Measurements from ENCODE around the gene PPP2R2D.
A peak's percentile ranks its signal among the peaks of the same experiment; 100 is the strongest.
"Not testable (repeated sequence)": the region's sequence is repeated elsewhere in the genome, so short reads cannot be mapped to it uniquely, and the experiment has no call there.

Gene PPP2R2D

DNA sequence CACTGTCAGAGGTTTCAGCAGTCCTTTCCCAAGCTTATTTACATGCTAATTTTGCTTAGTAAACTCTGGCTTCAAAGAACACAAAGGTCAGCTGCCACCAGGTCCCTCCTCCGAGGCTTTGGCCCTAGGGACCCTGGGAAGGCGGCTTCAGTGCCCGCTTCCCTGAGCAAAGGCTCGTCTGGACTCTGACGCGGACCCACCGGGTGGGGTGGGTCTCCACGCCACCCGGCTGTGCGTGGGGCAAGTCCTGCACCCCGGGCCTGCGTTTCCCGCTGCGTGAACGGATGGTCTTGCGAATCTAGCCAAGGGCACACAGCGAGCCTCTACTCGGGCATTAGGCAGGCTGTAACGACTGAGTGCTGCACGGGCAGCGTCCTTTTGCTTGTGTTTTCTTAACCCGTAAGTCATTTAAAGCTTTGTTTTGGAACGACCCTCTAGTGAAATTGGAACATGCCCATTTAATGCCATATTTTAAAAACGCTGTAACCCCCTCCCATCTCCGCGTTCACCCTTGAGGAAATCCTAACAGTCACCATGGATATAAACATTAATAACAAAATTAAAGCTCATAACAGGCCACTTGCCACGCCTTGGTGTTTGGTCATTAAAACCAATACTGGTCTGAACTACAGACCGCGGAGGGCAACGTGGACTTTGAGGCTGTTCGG, 80.1 kb downstream of the PPP2R2D start:
- H3K27ac Mint-ChIP-seq, result peak overlapping the region; percentile 69
- peaks cover 52% of the 10 kb centered on the region for H3K4me1 Mint-ChIP-seq
- H3K4me3 Mint-ChIP-seq, result peak overlapping the region; percentile 90
- H3K36me3 Mint-ChIP-seq (ENCODE audit: low read depth), result peaks cover 17% of the 10 kb centered on the region
- peaks cover 1% of the 10 kb centered on the region for H3K27me3 Mint-ChIP-seq
- peak; percentile 20 for DNase-seq
- ATAC-seq, result no peak
- no peaks in the 10 kb centered on the region for H3K9me3 Mint-ChIP-seq

DNA sequence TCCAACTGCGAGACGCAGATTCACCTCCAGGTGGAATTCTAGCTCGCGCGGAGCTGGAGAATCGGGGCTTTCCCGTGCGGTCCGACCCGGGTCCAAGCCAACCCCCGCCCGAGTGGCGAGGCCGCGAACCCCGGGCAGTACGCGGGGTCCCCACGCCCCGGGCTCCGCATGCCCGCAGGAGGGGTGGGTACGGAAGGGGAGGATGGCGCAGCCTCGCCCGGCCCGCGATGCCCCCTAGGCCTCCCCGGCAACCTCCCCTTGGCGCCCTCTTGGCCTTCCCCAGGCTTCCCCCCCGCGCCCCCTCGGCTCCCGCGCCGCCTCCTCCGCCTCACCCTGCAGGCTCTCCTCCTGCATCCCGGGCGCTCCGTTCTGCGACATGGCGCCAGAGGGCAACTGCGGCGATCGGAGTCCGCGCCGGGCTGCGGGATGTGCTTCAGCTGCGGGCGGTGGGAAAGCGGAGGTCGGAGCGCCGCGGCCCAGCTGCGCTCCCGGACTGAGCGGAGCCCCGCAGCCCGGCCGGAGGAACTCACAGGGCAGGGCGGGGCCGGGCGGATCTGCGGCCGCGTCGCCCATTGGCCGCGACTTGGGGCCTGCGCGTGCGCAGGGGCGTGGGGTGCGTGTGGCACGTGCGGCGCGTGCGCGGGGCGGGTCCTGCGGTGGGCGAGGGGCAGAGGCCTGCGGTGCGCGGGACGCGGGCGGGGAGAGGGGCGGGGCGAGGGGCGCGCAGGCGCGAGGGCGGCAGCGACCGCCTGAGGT, 80.8 kb downstream of the PPP2R2D start, which contains the start of gene BNIP3:
BNIP3 (minus strand) TSS at position 495 of the 756 bp plus-strand sequence; CDS start at position 378, 117 bp downstream.
- Mint-ChIP-seq H3K9me3 (no peaks in the 10 kb centered on the region), H3K4me3 (peak within 1 kb of the TSS; percentile 90), H3K27ac (peak within 1 kb of the TSS; percentile 73), H3K27me3 (peaks cover 3% of the 10 kb centered on the region), H3K36me3 (ENCODE audit: low read depth) (peaks cover 17% of the 10 kb centered on the region), H3K4me1 (peaks cover 45% of the 10 kb centered on the region)
- ATAC-seq (peak; percentile 90), DNase-seq (peak; percentile 97)

DNA sequence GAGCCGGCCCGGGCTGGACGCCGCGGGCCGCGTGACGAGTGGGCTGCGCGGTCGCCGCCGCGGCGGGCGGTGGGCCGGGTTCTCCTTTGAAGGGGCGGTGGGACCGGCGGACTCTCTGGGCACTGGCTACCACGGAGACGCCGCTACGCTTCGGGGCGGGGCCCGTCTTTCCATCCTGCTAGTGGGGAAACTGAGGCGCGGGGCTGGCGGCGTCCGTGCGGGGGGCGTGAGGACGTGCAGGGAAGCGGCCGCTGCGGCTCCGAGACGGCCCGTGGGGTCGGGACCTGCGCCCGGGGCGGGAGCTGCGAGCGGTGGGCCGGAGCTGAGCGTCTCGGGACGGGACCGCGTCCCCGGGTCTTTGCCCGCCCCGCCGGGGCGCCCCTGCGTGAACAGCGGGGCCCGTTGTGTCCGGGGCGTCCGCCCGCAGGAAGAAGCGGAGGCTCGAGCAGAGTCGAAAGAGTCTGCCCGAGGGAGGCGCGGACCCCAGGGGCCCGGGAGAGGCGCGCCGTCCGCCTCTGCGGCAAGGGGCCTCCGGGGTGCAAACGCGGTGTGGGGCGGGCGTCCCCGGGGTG, 81.5 kb downstream of the PPP2R2D start:
- Mint-ChIP-seq H3K9me3 (no peaks in the 10 kb centered on the region), H3K4me1 (peaks cover 40% of the 10 kb centered on the region), H3K4me3 (peak overlapping the region; percentile 63), H3K27ac (no peak overlapping the region), H3K36me3 (ENCODE audit: low read depth) (peaks cover 14% of the 10 kb centered on the region), H3K27me3 (peaks cover 3% of the 10 kb centered on the region)
- peak; percentile 19 for DNase-seq
- ATAC-seq, result peak; percentile 13

DNA sequence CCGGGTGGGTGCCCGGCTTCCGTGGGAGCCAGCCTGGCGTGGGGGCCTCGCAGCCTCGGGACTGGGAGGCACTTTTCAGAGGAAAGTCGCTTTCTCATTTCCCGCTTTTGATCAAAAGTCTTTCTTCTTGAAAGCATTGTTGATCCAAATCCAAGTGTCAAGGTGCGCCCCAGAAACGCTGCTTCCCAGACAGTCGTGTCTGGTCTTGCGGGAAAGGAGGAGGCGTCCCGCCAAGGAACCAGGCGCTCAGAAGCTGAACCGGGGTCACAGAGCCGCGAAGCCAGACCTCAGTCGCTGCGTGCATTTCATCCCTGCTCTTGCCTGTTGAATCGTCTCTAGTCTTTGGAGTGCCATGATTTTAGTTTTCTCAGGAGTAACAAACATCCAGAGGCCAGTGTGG, 82.0 kb downstream of the PPP2R2D start:
- ATAC-seq, result no peak
- peaks cover 9% of the 10 kb centered on the region for H3K36me3 Mint-ChIP-seq (ENCODE audit: low read depth)
- no peaks in the 10 kb centered on the region for H3K9me3 Mint-ChIP-seq
- H3K4me3 Mint-ChIP-seq, result peak overlapping the region; percentile 72
- peak overlapping the region; percentile 20 for H3K27ac Mint-ChIP-seq
- H3K4me1 Mint-ChIP-seq, result peaks cover 35% of the 10 kb centered on the region
- H3K27me3 Mint-ChIP-seq, result peaks cover 3% of the 10 kb centered on the region
- DNase-seq, result no peak

DNA sequence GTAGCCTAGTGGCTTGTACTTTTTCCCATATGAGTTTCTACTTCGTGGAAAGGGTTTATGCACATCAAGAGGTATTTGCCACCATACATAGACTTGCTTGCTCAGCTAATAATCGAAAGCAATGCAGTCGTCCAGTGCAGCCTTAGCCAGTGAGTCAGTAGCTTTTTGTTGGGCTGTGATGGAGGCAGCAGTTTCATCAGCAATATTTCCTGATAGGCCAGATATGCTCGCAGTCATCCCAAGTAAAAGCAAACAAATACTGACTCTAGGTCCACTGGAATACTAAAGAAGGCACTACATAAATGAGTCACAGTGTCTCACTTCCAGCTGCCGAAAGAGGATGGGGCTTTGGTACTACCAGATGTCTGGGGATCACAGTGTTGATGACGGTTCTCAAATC, 83.0 kb downstream of the PPP2R2D start:
- Mint-ChIP-seq H3K27ac (peak overlapping the region; percentile 20), H3K9me3 (no peaks in the 10 kb centered on the region)

DNA sequence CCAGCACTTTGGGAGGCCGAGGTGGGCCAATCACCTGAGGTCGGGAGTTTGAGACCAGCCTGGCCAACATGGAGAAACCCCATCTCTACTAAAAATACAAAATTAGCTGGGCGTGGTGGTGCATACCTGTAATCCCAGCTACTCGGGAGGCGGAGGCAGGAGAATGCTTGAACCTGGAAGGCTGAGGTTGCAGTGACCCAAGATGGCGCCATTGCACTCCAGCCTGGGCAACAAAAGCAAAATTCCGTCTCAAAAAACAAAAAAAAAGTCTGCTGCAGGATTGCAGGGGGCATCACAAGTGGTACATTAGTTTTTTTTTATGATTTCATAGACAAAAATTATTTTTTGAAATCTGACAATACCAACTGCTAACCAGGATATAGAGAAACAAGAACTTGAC, 86.0 kb downstream of the PPP2R2D start:
- not testable (repeated sequence) for ATAC-seq; H3K4me3 Mint-ChIP-seq; H3K9me3 Mint-ChIP-seq; H3K4me1 Mint-ChIP-seq; DNase-seq; H3K36me3 Mint-ChIP-seq (ENCODE audit: low read depth); H3K27me3 Mint-ChIP-seq; H3K27ac Mint-ChIP-seq

More for the DNA sequence above, 83.0 kb downstream of the PPP2R2D start:
- peaks cover 8% of the 10 kb centered on the region for H3K36me3 Mint-ChIP-seq (ENCODE audit: low read depth)
- H3K4me1 Mint-ChIP-seq, result peaks cover 27% of the 10 kb centered on the region
- ATAC-seq (no peak), DNase-seq (no peak)
- peak overlapping the region; percentile 72 for H3K4me3 Mint-ChIP-seq
- H3K27me3 Mint-ChIP-seq, result peaks cover 3% of the 10 kb centered on the region

DNA sequence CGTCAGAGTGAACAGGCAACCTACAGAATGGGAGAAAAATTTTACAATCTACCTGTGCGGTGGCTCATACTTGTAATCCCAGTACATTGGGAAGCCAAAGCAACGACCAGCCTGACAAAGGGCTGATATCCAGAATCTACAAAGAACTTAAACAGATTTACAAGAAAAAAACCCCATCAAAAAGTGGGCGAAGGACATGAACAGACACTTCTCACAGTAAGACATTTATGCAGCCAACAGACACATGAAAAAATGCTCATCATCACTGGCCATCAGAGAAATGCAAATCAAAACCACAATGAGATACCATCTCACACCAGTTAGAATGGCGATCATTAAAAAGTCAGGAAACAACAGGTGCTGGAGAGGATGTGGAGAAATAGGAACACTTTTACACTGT, 86.5 kb downstream of the PPP2R2D start:
- DNase-seq; H3K27ac Mint-ChIP-seq; H3K4me3 Mint-ChIP-seq; H3K4me1 Mint-ChIP-seq; H3K9me3 Mint-ChIP-seq; H3K27me3 Mint-ChIP-seq; ATAC-seq; H3K36me3 Mint-ChIP-seq (ENCODE audit: low read depth): not testable (repeated sequence)

DNA sequence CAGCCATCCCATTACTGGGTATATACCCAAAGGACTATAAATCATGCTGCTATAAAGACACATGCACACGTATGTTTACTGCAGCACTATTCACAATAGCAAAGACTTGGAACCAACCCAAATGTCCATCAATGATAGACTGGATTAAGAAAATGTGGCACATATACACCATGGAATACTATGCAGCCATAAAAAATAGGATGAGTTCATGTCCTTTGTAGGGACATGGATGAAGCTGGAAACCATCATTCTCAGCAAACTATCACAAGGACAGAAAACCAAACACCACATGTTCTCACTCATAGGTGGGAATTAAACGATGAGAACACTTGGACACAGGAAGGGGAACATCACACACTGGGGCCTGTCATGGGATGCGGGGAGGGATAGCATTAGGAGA, 87.0 kb downstream of the PPP2R2D start:
- not testable (repeated sequence) for H3K4me3 Mint-ChIP-seq; DNase-seq; H3K4me1 Mint-ChIP-seq; H3K27ac Mint-ChIP-seq; H3K27me3 Mint-ChIP-seq; H3K36me3 Mint-ChIP-seq (ENCODE audit: low read depth); H3K9me3 Mint-ChIP-seq; ATAC-seq

DNA sequence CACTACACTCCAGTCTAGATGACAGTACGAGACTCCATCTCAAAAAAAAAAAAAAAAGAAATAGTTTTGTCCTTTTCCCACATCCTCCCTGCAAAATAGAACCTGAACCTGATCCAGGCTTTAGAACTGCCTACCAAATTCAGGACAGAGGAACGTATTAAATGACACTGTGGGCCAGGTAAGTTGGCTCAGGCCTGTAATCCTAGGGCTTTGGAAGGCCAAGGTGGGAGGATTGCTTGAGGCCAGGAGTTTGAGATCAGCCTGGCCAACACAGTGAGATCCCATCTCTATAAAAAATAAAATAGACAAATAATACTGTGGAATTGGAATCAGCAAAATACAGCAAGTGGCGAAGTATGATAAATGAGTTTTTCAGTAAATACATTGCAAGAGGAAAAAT, 90.9 kb downstream of the PPP2R2D start:
- no peaks in the 10 kb centered on the region for H3K4me1 Mint-ChIP-seq
- no peak for ATAC-seq
- H3K36me3 Mint-ChIP-seq (ENCODE audit: low read depth), result no peaks in the 10 kb centered on the region
- no peaks in the 10 kb centered on the region for H3K9me3 Mint-ChIP-seq
- H3K27me3 Mint-ChIP-seq, result no peaks in the 10 kb centered on the region
- no peak for DNase-seq
- no peak overlapping the region for H3K27ac Mint-ChIP-seq
- no peak overlapping the region for H3K4me3 Mint-ChIP-seq

DNA sequence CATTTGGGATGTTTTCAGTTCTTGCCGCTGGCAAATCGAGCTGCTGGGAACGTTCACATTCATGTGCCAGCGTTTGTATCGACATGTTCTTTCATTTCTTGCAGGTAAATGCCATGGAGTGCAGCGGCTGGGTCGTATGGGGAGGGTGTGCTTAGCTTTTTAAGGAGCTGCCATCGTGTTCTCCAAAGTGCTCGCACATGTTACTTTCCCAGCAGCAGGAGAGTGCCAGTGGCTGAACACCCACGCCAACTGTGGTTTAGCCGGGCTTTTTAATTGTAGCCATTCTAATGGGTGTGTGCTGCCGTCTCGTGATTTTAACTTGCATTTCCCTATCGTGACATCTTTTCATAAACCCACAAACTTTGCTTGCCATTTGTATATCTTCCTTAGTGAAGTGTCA, 92.5 kb downstream of the PPP2R2D start:
- H3K27ac Mint-ChIP-seq, result no peak overlapping the region
- ATAC-seq, result no peak
- H3K27me3 Mint-ChIP-seq, result no peaks in the 10 kb centered on the region
- no peak for DNase-seq
- H3K4me1 Mint-ChIP-seq, result no peaks in the 10 kb centered on the region
- no peaks in the 10 kb centered on the region for H3K36me3 Mint-ChIP-seq (ENCODE audit: low read depth)
- H3K4me3 Mint-ChIP-seq, result no peak overlapping the region
- H3K9me3 Mint-ChIP-seq, result no peaks in the 10 kb centered on the region

DNA sequence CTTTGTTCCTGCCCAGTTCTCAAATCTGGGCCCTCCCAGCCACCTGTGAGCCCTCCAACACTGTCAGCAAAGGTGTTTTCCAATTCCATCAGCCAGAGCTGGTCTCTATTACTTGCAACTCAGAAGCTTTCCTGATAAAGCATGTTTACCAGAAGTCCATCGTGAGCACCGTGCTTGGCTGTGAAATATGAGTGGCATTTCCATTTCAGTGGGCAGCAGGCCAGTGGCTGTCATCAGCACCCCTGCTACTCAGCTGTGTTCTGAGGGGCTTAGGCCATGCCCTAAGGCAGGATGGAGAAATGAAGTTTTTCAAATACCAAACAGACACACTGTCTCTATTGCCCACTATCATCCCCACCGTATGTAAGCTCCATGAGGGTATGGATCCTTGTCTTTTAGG, 93.6 kb downstream of the PPP2R2D start:
- Mint-ChIP-seq H3K4me1 (no peaks in the 10 kb centered on the region), H3K9me3 (no peaks in the 10 kb centered on the region), H3K27ac (no peak overlapping the region), H3K36me3 (ENCODE audit: low read depth) (no peaks in the 10 kb centered on the region), H3K27me3 (no peaks in the 10 kb centered on the region), H3K4me3 (no peak overlapping the region)
- DNase-seq (no peak), ATAC-seq (no peak)

DNA sequence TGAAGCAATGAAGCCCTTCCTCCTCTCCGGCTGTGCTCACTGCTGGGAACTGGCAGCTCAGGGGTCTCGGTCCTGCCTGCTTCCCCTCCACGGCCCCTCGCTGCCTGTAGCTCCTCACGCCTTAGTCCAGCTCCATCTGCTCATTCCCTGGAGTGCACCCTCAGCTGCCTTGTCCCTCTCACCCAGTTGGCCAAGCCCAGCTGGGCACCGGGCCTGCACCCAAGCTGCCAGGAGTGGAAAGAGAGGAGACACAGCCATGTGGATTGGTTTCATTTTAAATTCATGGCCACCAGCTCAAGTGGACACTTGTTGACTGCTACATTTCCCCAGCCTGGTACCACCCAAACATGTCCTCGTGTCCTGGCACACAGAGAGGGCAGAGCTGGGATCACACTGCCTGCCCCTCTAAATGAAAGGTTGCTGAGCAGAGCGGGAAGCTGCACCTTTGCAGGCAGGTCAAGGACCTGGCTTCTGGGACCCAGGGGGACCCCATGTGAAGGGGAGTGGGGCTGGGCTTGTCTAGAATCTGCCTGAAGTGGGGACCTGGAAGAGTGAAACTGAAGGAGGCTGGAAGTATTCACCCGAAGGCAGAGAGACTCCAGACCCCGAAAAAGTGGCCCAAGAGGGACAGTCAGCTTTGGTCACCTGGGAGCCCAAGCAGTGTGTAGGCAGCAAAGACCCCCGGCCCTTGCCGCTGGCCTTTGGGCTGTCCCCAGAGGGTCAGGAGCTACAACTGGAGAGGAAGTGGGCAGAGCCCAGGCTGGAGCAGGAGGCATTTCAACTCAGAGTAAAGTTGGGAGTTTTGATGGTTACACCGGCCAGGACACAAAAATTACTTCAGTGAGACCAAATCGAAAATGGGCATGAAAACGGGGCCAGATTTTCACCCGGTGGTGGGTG, 95.9 kb downstream of the PPP2R2D start:
- Mint-ChIP-seq H3K27ac (no peak overlapping the region), H3K4me1 (no peaks in the 10 kb centered on the region), H3K9me3 (no peaks in the 10 kb centered on the region), H3K4me3 (no peak overlapping the region), H3K27me3 (no peaks in the 10 kb centered on the region), H3K36me3 (ENCODE audit: low read depth) (no peaks in the 10 kb centered on the region)
- DNase-seq (no peak), ATAC-seq (no peak)

DNA sequence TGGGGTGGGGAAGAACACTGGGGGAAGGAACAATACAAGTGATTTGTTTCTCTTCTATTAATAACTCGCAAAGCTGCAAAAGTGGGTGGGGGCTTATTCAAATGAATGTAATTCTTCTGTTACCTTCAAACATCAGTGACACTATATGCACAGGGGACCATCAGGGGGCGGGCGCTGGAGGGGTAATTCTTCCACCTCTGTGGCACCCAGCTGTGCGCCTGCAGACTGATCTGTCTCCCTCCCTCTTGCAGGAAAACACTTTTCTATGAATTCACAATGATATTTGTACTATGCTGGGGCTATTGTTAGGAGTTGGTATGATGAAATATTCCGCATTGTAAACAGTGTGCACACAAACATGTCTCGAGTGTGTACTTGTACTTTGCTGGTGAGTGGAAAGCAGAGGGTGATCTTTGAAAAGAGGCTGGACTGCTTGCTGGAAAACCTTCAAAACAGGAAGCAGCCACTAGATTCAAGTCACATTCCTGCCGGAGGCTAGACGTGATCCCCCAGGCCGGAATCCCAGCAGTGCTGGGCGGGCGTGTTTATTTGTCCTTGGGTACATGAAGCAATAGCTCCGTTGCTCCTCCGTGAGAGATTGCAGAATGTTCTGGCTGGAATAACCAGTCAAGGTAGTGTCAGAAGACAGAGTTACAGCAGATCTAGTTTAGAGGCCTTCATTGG, 96.7 kb downstream of the PPP2R2D start:
- Mint-ChIP-seq H3K4me1 (no peaks in the 10 kb centered on the region), H3K27me3 (no peaks in the 10 kb centered on the region), H3K27ac (no peak overlapping the region), H3K4me3 (no peak overlapping the region), H3K36me3 (ENCODE audit: low read depth) (no peaks in the 10 kb centered on the region), H3K9me3 (no peaks in the 10 kb centered on the region)
- ATAC-seq, result no peak
- DNase-seq, result no peak
